HG02885 (cell line): ENCODE measurements around the gene IQCE.

ENCODE experiments used
- ATAC-seq: cut with Tn5 transposase; IDR thresholded peaks from one replicate; pipeline ENCODE4 v1.9.1; 2021; ENCODE audit warnings: mild to moderate bottlenecking; ENCODE audit not compliant: unreplicated experiment, poor library complexity

Gene IQCE

GRCh38 chr7:2628891-2629290, 70.1 kb downstream of the IQCE start:
- no peak for ATAC-seq

GRCh38 chr7:2629746-2630681, 71.2 kb downstream of the IQCE start:
- no peak for ATAC-seq

GRCh38 chr7:2631946-2632732, 73.4 kb downstream of the IQCE start, which contains the start of gene TTYH3:
TTYH3 (plus strand) TSS chr7:2631986; CDS start chr7:2632156, 170 bp downstream.
- ATAC-seq = peak; percentile 39

GRCh38 chr7:2632733-2633537, 74.2 kb downstream of the IQCE start:
- no peak for ATAC-seq

GRCh38 chr7:2633538-2634266, 74.9 kb downstream of the IQCE start:
- no peak for ATAC-seq

GRCh38 chr7:2634267-2635145, 75.7 kb downstream of the IQCE start:
- ATAC-seq = no peak

- ATAC-seq = no peak
Observed at GRCh38 chr7:2635148-2635668, 76.4 kb downstream of the IQCE start.

- ATAC-seq = no peak
Observed at GRCh38 chr7:2635810-2636701, 77.3 kb downstream of the IQCE start.

- ATAC-seq = no peak
Observed at GRCh38 chr7:2637066-2637471, 78.3 kb downstream of the IQCE start.

- ATAC-seq = peak; percentile 46
Observed at GRCh38 chr7:2637505-2638223, 78.9 kb downstream of the IQCE start.

- no peak for ATAC-seq
Observed at GRCh38 chr7:2638224-2638991, 79.6 kb downstream of the IQCE start.

- ATAC-seq = no peak
Observed at GRCh38 chr7:2639181-2639681, 80.5 kb downstream of the IQCE start.

- ATAC-seq = no peak
Observed at GRCh38 chr7:2639695-2640481, 81.1 kb downstream of the IQCE start.

GRCh38 chr7:2640482-2640830, 81.7 kb downstream of the IQCE start:
- ATAC-seq = no peak

GRCh38 chr7:2640846-2641316, 82.1 kb downstream of the IQCE start:
- no peak for ATAC-seq
